ENCODE results near the gene NDUFS3. TPM values are rescaled to one million over a fixed set of nuclear protein-coding genes. Genes with fewer than 3 reads are reported as not detected.

The NDUFS3 gene
- total RNA-seq, 4 donors from 2014 or later, result 143 to 240 (median 194) TPM

DNA sequence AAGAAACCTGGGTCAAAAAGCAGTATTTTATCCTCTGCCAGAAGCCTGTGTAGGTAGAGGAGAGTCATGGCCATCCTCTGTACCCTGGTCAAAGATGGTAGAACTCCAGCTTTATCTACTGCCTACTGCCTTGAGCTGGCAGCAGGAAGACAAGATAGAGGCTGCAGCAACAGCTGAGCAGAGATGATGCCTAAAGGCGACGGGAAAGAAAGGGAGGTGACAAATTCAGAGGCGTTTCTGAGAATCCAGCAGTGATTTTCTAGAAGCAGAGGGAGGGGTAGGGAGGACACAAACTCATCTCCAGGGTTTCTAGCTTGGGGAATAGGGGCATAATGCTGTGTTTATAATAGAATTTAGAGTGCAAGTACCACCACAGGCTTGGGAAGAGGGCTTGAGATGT is 30.8 kb downstream of the NDUFS3 start:
- DNase-seq, result no peak
- in situ Hi-C loops (cut with MboI; ENCODE audit: low sequenced_read_pairs in 4 of 4), result no loop called here
- TF ChIP-seq, protein P1, sequence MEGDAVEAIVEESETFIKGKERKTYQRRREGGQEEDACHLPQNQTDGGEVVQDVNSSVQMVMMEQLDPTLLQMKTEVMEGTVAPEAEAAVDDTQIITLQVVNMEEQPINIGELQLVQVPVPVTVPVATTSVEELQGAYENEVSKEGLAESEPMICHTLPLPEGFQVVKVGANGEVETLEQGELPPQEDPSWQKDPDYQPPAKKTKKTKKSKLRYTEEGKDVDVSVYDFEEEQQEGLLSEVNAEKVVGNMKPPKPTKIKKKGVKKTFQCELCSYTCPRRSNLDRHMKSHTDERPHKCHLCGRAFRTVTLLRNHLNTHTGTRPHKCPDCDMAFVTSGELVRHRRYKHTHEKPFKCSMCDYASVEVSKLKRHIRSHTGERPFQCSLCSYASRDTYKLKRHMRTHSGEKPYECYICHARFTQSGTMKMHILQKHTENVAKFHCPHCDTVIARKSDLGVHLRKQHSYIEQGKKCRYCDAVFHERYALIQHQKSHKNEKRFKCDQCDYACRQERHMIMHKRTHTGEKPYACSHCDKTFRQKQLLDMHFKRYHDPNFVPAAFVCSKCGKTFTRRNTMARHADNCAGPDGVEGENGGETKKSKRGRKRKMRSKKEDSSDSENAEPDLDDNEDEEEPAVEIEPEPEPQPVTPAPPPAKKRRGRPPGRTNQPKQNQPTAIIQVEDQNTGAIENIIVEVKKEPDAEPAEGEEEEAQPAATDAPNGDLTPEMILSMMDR (IDR thresholded peaks at IDR 0.05 in 4 of 5, conservative IDR thresholded peaks at IDR 0.05 in 1 of 5), result no peak
- TF ChIP-seq POLR2A (IDR thresholded peaks at IDR 0.05), result no peak
- Histone ChIP-seq H3K4me1 (peaks cover 0 to 8% of the 10 kb centered on the region in 2 donors), H3K9me3 (no peaks in the 10 kb centered on the region), H3K27ac (no peak overlapping the region), H3K4me3 (no peak overlapping the region), H3K27me3 (no peaks in the 10 kb centered on the region), H3K36me3 (no peaks in the 10 kb centered on the region)
- no peak for ATAC-seq
- intact Hi-C loops (cut with DNase I; ENCODE audit: low total_unique reads), result no loop called here

- ATAC-seq, result peak; percentile 39 to 52
- no peak overlapping the region for H3K27ac ChIP-seq
- no peak overlapping the region for H3K4me3 ChIP-seq
- in situ Hi-C loops (cut with MboI; ENCODE audit: low sequenced_read_pairs in 4 of 4), result no loop called here
- H3K27me3 ChIP-seq, result no peaks in the 10 kb centered on the region
- no peaks in the 10 kb centered on the region for H3K9me3 ChIP-seq
- DNase-seq, result no peak
- intact Hi-C loops (cut with DNase I; ENCODE audit: low total_unique reads), result no loop called here
- peaks cover 0 to 8% of the 10 kb centered on the region in 2 donors for H3K4me1 ChIP-seq
- no peaks in the 10 kb centered on the region for H3K36me3 ChIP-seq
- TF ChIP-seq POLR2A (IDR thresholded peaks at IDR 0.05), result no peak
- TF ChIP-seq, protein P1 (IDR thresholded peaks at IDR 0.05 in 4 of 5, conservative IDR thresholded peaks at IDR 0.05 in 1 of 5), result no peak
Measured at GRCh38 chr11:47611348-47611794, 32.5 kb downstream of the NDUFS3 start.

- no peak for ATAC-seq
- intact Hi-C loops (cut with DNase I; ENCODE audit: low total_unique reads) (no loop called here), in situ Hi-C loops (cut with MboI; ENCODE audit: low sequenced_read_pairs in 4 of 4) (no loop called here)
- no peaks in the 10 kb centered on the region for H3K9me3 ChIP-seq
- no peak overlapping the region for H3K27ac ChIP-seq
- no peak for DNase-seq
- TF ChIP-seq POLR2A (IDR thresholded peaks at IDR 0.05), result no peak
- TF ChIP-seq, protein P1 (IDR thresholded peaks at IDR 0.05 in 4 of 5, conservative IDR thresholded peaks at IDR 0.05 in 1 of 5), result no peak
- H3K4me1 ChIP-seq, result peaks cover 0 to 8% of the 10 kb centered on the region in 2 donors
- no peak overlapping the region for H3K4me3 ChIP-seq
- H3K36me3 ChIP-seq, result peaks cover 0 to 32% of the 10 kb centered on the region in 2 donors
- H3K27me3 ChIP-seq, result no peaks in the 10 kb centered on the region
Measured at GRCh38 chr11:47615249-47615648, 36.4 kb downstream of the NDUFS3 start.

GRCh38 chr11:47616726-47617416 is 38.0 kb downstream of the NDUFS3 start:
- DNase-seq (peak in 1 of 2 donors; percentile 39), ATAC-seq (peak in 1 of 2 donors; percentile 72)
- Histone ChIP-seq H3K27ac (no peak overlapping the region), H3K4me3 (no peak overlapping the region), H3K4me1 (no peaks in the 10 kb centered on the region), H3K27me3 (no peaks in the 10 kb centered on the region), H3K36me3 (peaks cover 0 to 48% of the 10 kb centered on the region in 2 donors), H3K9me3 (no peaks in the 10 kb centered on the region)
- no peak for TF ChIP-seq POLR2A (IDR thresholded peaks at IDR 0.05)
- TF ChIP-seq, protein P1 (IDR thresholded peaks at IDR 0.05 in 4 of 5, conservative IDR thresholded peaks at IDR 0.05 in 1 of 5), result peak; percentile 13 to 47 (median 23)
- intact Hi-C loops (cut with DNase I; ENCODE audit: low total_unique reads), result no loop called here
- in situ Hi-C loops (cut with MboI; ENCODE audit: low sequenced_read_pairs in 4 of 4), result no loop called here

Measured in gastrocnemius medialis (tissue), 4 donors.